Cortex of kidney (tissue), 1 donor: Measurements from ENCODE around the gene USP4.

Source experiments
- DNase-seq: peaks from one replicate; lab custom pipeline; 2025; lab: John Stamatoyannopoulos, UW

USP4 gene

DNA sequence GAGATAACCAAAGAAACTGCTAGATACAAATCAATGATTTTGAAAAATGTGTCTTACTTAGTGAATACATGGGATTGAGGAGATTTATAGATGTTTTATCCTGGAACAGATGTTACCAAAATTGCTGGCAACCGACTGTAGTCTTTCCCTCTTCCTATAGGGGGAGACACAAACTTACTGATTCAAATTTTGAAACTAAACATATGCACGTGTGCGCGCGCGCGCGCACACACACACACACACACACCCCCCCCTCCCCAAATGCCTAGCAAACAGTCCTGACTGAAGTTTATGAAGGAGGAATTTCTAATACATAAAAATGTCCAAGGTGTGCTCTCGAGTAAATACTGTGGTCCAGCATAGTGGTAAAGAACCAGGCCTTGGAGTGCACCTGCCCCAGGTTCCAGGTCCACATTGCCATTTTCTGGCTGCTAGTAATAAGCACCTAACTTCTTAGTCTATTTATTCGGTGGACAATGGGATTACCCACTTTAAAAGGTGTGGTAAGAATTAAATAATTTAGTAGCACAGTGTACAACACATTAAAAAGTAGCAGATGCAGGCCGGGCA lies 44.3 kb downstream of the USP4 start:
- DNase-seq, result no peak

DNA sequence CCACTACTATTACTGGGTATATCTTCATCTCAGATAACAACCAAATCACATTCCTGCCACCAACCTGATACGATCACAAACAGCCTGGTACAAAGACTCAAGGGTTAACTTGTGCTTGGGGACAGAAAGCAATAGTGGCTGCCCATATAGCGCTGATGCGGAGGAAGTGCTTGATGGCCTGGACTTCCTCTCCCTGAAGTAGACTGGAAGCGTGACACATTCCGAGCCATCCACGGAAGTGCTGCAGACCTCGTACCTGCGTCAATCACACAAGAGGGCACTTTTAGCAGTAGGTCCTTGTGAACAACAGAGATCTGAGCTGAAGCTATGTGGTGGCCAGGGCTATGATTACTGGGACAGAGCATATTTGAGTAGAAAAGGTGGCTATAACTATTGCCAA lies 45.5 kb downstream of the USP4 start:
- no peak for DNase-seq

DNA sequence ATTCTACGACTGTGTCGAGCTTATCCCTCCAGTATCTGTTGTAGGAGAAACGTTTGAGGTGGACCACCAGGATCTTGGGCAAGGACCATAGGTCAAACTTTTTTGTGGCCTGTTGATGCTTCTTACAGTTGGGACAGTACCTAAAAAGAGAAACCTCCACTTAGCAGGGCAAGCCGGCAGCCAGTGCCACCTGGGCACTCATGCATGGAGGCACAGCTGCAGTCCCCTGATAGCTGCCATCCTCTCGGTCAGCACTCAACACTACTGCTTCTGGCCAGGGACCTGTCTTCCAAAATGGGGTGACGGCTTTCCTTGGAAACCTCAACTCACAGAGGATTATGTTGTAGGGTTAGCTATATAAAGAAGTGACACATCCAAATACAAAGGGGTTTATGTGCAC lies 55.9 kb downstream of the USP4 start:
- no peak for DNase-seq

DNA sequence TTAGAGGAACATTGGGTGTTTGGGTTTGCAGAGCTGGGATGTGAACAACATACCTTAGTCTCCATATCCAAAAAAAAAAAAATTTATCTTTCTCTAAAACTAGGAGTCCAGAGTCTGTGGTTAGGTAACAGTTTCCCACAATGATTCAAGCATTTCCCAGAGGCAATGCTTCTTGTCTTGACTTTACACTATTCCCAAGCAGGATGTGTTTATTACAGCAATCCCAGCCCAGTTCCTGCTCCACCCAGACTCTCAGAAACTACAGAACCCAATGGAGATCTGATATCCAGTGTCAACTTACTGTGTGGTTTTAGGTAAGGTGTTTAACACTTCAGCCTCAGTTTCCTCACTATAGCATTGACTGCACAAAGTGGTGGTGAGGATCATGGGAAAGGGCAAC lies 60.5 kb downstream of the USP4 start:
- DNase-seq, result no peak

DNA sequence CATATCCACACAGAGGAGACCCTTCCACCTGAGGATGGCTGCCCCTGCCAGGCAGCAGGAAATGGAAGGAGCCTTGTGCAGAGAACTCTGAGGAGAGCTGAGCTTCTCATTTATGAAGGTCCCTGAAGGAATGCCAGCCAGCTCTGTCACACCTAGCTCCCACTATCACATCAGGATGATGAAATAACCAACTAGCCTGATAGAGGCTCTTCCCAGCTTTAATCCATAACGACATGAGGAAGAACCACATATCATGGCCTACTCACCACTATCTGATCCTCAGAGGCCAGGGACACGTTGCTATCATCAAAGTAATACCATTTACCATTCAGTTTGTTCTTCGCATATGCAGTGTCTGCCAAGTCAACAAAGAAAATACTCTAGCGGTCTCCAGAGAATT lies 61.3 kb downstream of the USP4 start:
- no peak for DNase-seq

DNA sequence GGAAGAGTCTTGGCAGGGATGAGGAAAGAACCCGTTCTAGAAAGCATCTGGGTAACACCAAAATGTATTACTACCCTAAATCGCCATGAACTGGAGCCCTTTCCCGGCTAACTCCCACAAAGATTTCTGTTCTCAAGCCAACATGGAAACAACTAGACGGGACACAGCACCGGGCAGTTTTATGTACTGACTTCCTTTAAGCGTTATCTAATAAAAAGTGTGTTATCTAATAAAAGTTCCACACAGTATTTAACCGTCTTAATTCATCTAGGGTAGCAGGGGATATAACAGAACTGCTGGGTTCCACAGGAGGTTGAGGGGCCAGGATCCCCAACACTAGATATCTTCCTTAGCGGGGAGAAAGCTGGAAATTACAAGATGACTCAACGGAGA lies 62.5 kb downstream of the USP4 start:
- DNase-seq, result no peak

DNA sequence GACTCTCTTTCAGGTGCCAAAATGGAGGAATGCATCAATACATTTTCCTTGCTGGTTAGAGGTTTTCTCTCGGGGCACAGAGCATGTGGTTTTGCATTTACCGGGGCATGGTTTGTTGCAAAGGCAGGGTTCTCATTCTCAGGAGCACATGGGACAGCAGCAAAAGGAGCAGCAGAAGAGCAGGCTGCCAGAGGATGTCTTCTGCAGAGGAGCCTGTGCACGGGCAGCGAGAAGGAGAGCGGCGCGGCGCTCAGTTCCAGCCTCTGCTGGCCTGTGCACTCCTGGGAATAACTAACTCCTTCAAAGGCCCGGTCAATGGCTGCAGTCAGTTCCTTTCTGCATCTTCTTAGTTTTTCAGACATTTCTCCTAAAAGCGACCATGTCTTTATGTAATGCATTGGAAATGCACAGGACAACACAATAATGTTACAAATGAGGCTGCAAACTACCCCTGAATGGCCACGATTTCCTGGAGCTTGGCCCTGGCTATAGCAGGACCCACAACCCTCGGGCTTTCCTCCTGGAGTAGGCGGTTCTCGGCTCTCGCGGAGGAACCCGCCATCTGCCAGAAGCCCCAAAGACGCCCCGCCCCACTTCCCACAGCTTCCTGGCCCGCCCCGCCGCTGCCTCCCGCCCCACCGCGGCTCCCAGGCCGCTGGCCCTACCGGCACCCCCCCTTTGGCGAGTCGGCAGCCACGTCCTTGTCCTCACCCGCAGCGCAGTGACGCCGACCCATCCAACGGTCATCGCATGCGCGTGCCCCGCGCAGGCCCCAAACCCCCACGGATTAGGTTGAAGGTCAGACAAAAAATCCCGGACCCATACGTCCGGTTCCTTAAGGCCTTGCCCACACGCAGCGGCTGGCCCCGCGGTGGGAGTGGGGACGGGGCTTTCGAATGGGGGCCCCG lies 63.1 kb downstream of the USP4 start, which contains the start of gene C3orf62:
Gene C3orf62 (minus strand): TSS at position 758 of the 908 bp plus-strand sequence. CDS start 360 bp downstream, at position 398.
- no peak for DNase-seq

DNA sequence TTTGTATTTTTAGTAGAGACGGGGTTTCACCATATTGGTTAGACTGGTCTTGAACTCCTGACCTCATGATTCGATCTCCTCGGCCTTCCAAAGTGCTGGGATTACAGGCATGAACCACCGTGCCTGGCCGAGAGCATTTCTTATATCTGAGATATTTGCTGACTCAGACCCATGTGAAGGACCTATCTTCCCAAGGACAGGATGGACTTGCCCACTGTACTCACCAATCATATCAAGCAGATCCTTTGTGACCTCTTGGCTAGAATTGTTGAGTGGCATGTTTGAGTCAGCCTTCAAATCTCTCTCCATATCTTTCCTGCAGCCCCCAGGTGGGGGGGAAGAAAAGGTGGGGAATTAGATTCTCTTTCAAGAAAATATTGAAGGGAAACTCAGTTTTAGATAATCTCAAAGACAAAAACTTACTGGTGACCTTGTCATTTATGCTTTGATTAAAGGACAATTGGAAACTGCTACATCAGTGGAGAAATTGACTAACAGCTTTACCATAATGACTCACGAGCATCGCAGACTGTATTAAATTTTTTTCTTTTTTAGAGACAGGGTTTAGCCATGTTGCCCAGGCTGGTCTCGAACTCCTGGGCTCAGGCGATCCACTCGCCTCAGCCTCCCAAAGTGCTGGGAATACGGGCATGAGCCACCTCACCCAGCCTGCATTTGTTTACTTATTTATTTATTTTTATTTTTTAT lies 65.9 kb downstream of the USP4 start:
- no peak for DNase-seq

DNA sequence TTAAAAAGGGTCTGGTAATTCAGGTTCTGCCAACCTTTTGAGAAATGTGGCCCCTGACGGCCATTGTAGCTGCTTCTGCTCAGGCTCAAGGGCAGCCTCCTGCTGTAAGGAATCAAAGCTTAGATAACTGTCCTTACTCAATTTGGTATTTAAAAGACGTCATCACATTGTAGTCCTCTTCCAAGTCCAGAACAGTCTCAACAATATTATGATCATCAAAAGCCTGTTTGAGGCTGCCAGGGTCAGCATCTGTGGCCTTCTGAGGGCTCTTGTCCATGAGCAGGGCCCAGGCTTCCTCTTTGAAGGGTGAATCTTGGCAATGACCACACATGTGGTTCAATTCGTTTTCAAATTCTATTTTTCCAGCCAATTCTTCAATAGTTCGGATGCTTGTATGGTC lies 68.8 kb downstream of the USP4 start:
- DNase-seq, result no peak

DNA sequence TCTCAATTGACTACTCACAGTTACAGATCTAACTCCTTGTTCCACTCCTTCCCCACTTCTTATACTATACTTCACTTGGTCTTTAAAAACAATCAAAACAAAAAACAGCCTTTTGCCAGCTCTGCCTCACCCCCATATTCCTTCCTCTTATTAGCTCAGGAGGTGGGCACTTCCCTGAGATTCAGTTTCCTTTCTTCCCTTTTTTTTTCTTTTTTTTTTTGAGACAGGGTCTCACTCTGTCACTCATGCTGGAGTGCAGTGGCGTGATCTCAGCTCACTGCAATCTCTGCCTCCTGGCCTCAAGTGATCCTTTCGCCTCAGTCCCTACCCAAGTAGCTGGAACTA lies 69.7 kb downstream of the USP4 start:
- DNase-seq, result no peak

DNA sequence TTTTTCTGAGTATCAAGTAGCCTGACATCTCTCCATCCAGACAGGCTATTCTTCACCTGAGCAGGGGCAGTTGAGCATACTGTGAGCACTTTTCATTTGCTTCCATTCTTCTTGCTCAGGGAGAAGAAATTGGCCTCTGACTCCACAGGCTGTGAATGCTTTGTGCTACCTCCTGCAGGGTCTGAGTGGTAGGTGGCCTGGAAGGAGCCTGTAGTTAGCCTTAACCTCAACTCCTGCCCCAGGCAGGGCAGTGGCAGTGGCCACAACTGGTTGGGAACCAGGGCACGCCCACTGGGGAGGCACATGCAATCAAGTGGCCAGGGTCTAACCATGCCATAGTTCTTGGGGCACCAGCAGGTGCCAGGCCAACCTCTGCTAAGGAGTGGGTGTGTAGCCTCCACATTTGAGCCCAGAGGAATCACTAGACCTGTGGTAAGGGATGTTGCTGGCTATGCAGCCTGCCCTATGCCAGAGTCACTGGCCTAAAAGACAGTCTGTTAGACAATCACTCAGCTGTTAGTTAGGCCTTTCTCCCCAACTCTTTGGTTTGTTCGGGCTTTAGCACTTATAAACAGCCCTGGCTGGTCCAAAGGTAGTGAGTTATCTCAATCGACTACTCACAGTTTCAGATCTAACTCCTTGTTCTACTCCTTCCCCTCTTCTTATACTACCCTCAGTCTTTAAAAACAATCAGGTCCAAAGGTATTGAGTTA lies 70.3 kb downstream of the USP4 start:
- DNase-seq, result no peak

DNA sequence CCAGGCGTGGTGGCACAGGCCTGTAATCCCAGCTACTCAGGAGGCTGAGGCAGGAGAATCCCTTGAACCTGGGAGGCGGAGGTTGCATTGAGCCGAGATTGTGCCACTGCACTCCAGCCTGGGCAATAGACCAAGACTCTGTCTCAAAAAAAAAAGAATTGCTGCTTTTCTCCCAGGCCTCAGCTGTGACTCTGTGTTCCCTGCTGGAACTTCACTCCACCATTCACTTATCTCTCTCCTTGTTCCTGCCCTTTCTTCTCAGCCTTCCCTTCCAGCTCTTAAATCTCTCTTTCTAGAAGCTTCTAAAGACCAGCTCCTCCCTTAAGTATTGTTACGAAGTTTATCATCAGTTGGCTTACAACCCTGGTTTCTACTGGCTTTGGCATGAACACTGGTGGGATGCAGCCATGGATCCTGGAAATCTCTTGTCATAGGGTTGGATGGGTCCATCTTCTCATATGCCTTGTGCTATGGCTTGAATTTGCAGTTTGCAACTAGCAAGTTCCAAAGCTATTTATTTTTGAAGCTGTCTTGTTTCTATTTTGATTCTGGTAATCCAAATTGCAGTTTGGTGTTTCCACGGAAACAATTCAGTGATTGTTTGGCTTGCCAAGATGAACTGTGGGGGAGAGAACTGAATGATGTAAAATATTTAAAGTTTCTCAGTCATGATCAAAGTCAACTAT lies 73.3 kb downstream of the USP4 start:
- DNase-seq, result no peak

DNA sequence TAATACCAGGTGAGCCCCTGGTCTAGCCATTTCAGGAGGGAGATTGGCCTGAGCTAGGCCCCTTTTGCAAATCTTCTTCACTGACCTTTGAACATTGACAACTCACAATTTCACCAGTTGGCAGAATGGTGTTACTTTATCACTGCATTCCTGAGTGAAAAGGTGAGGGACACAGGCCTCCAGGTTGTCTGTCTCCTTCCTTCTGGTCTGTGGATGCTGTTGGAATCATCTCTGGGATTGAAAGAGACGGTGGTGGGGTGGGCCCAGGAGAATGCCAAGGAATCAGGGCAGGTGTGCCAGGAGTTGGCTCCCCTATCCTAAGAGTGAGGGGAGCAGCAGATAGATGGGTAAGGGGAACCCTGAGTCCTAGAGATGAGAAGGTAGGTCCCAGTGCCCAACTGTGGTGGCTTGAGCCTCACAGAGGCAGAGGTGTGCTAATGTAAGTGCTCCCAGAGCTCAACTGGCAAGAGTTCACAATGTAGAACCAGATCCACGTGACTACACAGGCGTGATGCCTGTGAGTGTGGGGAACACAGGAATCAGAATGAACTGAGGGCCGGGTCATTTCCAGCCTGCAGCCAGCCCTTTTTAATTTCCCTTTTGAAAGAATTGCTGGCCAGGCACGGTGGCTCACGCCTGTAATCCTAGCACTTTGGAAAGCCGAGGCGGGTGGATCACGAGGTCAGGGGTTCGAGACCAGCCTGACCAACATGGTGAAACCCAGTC lies 74.0 kb downstream of the USP4 start:
- DNase-seq, result no peak

DNA sequence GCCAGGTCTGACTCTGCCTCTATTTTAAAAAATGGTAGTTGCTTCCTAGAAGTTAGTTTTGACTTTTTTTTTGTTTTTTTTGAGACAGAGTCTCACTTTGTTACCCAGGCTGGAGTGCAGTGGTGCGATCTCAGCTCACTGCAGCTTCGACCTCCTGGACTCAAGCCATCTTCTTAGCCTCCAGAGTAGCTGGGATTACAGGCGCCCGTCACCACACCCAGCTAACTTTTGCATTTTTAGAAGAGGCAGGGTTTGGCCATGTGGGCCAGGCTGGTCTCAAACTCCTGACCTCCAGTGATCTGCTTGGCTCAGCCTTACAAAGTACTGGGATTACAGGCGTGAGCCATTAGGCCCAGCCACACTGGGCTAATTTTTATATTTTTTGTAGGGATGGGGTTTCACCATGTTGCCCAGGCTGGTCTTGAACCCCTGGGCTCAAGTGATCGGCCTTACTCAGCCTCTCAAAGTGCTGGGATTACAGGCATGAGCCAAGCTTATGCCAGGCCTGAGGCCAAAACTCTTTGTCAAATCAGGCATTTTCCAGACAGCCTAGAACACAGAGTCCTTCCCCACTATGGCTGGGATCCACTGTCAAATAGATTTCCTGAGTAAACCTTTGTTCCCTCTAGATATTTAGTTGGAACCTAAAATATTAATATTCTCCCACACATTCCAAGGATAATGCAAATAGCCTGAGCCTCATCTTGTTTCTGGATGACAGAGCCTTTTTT lies 76.5 kb downstream of the USP4 start:
- no peak for DNase-seq

DNA sequence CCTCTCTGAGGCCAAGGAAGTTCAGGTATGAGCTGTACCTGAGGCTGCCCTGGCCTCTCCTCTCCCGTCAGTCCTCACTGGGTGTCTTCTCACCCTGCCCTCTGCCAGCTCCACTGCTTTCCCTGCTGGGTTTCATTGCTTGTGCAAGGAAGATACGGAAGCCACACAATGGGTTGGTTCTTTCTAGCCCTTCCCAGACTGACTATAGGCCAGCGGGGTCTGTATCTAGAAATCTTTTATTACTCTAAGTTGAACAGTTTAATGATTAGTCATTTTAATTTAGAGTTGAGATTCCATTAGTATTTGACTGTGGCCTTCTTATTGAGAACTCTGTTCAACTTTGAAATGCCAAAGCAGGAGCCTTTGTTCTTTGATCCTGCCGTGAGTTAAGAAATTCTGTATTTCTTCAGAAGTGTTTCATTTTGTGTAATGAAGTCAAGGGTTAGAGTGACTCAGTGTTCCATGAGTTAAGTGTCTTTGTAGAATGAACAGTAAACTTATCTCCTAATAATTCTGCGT lies 79.0 kb downstream of the USP4 start:
- no peak for DNase-seq

DNA sequence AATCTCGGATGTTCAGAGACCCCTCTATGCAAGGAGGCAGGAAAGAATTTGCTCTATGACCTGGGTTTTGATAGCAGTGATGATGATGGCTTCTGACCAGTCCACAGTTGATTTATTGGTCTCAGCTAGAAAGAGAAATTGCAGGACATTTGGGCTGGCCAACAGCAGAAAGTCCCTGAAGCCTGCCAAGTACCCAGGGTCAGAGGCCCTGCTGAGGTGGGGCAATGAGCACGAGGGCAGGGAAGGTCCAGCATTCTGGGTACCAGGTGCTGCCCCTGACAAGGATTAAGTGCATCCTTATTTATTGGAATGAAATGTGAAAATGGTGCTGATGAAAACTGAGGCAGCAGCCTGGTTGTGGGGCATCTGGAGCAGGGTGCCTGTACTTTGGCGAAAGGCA lies 82.7 kb downstream of the USP4 start:
- no peak for DNase-seq

DNA sequence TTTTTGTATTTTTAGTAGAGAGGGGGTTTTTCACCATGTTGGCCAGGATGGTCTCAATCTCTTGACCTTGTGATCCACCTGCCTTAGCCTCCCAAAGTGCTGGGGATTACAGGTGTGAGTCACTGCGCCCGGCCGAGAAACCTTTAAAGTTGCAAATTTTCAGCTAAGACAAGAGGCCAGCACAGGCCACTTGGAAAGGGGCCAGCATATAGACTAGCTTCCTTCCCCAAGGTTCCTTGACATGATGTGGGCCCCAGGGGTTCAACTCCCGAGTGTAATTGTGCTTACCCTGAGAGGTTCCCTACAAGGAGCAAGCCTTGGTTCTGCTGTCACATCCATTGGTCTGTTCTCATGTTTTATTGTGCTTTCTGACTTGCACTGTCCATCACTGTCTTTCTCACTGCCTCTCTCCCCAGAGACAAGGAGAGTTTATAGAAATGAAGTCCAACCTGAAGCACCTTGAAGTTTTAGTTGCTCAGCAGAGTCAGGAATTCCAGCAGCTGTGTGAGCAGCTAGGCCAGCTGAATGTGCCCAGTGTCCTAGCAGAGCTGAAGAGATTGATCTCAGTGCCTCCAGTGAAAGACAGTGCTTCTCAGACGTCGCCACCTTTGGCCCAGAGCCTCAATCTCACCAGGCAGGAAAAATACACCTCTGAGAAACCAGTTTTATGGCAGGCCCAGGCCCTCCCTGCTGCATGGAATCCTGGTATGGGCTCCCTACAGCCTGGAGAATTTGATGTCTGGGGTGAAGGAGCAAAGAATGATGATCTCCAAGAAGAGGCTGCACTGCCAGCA lies 83.9 kb downstream of the USP4 start:
- DNase-seq, result no peak

DNA sequence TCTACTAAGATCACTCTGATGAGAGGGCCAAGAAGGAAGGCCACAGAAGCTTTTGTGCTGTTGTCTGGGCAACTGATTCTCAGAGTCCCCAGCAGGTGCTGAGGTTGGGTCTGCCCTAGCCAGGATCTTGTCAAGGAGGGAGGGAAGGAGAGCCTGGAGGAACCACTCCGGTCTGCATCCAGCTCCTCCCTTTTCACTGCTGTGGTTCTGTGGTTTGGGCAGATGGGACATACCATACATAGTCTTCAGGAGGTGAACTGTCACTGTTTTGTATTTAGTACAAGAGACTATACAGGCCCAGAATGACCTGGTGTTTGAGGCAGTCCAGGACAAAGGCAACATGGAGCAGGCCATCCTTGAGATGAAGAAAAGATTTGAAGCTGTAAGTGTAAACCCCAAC lies 84.7 kb downstream of the USP4 start:
- no peak for DNase-seq

DNA sequence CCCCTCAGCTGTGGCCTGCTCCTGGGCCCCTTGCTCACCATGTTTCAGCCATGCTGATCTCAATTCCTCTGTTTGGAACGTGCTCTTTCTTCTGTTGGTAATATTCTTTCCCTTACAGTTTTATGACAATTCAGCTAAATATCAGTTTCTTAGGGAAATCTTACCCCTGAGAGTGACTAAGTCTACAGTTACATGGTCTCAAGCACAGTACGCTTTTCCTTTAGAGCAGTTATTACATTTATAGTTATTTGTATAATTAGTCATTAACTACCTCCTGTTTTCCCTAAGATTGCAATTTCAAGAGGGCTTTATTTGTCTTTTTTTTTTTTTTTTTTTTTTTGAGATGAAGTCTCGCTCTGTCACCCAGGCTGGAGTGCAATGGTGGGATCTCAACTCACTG lies 86.3 kb downstream of the USP4 start:
- DNase-seq, result no peak
